GM12878 (cell line): ENCODE results near the gene COL13A1.

Source experiments
- BCL11A ChIP-seq: IDR thresholded peaks from 2 replicates; pipeline ENCODE4 v1.6.1; 2011; ENCODE audit warnings: low read depth, low read length
- CHD4 ChIP-seq: fragments of 200-600 bp; sonication (generic); IDR thresholded peaks from 2 replicates; pipeline ENCODE4 v1.6.1; 2016; ENCODE audit warnings: mild to moderate bottlenecking
- MTA2 ChIP-seq: fragments of 450-650 bp; IDR thresholded peaks from 2 replicates; pipeline ENCODE4 v1.6.1; 2016; ENCODE audit warnings: low read depth, mild to moderate bottlenecking, moderate library complexity
- NFXL1 ChIP-seq: fragments of 450-650 bp; IDR thresholded peaks from 2 replicates; pipeline ENCODE4 v1.6.1; 2017; ENCODE audit warnings: antibody characterized with exemption, mild to moderate bottlenecking, borderline replicate concordance
- SMC3 ChIP-seq: IDR thresholded peaks from 2 replicates; pipeline ENCODE4 v1.6.1; 2011; ENCODE audit warnings: low read length, improper control_type of control experiment, borderline replicate concordance
- SREBF2 ChIP-seq: IDR thresholded peaks from 2 replicates; pipeline ENCODE4 v1.6.1; 2012; ENCODE audit warnings: mild to moderate bottlenecking, low read length
- TARDBP ChIP-seq: IDR thresholded peaks from 2 replicates; pipeline ENCODE4 v1.6.1; 2016; ENCODE audit warnings: borderline replicate concordance
- TBL1XR1 ChIP-seq: IDR thresholded peaks from 2 replicates; pipeline ENCODE4 v1.6.1; 2012; ENCODE audit warnings: low read depth, low read length, improper control_type of control experiment
- ZNF274 ChIP-seq: IDR thresholded peaks from one replicate; pipeline ENCODE4 v1.8.0; 2011; ENCODE audit not compliant: insufficient read length, insufficient read depth
- TF ChIP-seq, protein P1 (sequence below), 3 experiments: IDR thresholded peaks in 2 of 3; conservative IDR thresholded peaks in 1 of 3; 2 replicates each; pipeline ENCODE4 v1.5.1; 2011; ENCODE audit warnings: low read depth in 3 of 3, low read length in 3 of 3, mild to moderate bottlenecking in 3 of 3, control low read depth in 2 of 3, moderate library complexity in 2 of 3, inconsistent platforms in 1 of 3, mixed read lengths in 1 of 3; ENCODE audit not compliant: control insufficient read depth in 2 of 3, insufficient read depth in 1 of 3; ENCODE audit errors: extremely low read depth in 1 of 3

DNA sequence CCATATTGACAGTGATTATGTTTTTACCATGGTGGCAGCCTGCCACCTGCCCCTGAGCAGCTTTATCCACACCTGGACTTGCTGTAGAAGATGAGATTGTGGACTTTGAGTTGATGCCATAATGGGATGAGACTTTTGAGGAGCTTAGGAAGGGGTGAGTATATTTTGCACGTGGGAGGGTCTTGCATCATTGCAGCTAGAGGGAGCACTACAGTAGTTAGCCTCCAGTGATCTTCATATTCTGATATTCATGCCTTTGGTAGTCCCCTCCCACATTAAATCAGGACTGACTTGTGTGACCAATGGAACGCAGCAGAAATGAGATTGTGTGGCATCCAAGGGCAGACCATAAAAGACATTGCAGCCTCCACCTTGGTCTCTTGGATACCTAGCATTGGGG lies 18.2 kb upstream of the COL13A1 start:
- TF ChIP-seq SMC3 (no peak), TARDBP (no peak), MTA2 (no peak), NFXL1 (no peak), CHD4 (no peak), BCL11A (no peak), ZNF274 (no peak), SREBF2 (no peak), TBL1XR1 (no peak)
- TF ChIP-seq, protein P1, sequence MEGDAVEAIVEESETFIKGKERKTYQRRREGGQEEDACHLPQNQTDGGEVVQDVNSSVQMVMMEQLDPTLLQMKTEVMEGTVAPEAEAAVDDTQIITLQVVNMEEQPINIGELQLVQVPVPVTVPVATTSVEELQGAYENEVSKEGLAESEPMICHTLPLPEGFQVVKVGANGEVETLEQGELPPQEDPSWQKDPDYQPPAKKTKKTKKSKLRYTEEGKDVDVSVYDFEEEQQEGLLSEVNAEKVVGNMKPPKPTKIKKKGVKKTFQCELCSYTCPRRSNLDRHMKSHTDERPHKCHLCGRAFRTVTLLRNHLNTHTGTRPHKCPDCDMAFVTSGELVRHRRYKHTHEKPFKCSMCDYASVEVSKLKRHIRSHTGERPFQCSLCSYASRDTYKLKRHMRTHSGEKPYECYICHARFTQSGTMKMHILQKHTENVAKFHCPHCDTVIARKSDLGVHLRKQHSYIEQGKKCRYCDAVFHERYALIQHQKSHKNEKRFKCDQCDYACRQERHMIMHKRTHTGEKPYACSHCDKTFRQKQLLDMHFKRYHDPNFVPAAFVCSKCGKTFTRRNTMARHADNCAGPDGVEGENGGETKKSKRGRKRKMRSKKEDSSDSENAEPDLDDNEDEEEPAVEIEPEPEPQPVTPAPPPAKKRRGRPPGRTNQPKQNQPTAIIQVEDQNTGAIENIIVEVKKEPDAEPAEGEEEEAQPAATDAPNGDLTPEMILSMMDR (IDR thresholded peaks at IDR 0.05 in 2 of 3, conservative IDR thresholded peaks at IDR 0.05 in 1 of 3; ENCODE audit: control insufficient read depth in 2 of 3, extremely low read depth in 1 of 3, insufficient read depth in 1 of 3, low read depth in 3 of 3, low read length in 3 of 3) = no peak
